OCI-M2 (cell line): ENCODE results near the gene GABBR2.
"Not testable (repeated sequence)": the region's sequence is repeated elsewhere in the genome, so short reads cannot be mapped to it uniquely, and the experiment has no call there.

Experiments used
- DNase-seq: peaks from one replicate; lab custom pipeline; 2025; ENCODE audit not compliant: unreplicated experiment; lab: John Stamatoyannopoulos, UW

GABBR2 gene

GRCh38 chr9:98597236-98597771 is 111.4 kb downstream of the GABBR2 start:
- no peak for DNase-seq

DNA sequence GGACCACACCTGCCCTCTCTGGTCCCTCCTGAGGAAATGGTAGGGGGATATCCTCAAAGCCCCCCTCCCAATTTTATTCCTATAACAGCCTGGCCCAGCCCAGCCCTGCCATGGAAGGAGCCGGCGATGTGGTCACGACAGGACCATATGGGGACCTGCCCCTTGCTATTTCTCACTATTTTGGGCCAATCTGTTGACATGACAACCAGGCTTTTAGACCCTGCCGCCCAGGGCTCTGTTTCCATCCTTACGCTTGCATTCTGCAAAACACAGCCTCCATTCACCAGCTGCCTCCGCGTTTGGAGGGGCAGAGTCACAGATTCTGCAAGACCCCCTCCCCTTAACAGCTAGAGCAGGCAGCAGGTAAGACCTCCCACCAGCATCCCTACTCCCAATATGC is 112.2 kb downstream of the GABBR2 start:
- DNase-seq: no peak

- DNase-seq: no peak
Measured at GRCh38 chr9:98594546-98595160, 114.1 kb downstream of the GABBR2 start.

DNA sequence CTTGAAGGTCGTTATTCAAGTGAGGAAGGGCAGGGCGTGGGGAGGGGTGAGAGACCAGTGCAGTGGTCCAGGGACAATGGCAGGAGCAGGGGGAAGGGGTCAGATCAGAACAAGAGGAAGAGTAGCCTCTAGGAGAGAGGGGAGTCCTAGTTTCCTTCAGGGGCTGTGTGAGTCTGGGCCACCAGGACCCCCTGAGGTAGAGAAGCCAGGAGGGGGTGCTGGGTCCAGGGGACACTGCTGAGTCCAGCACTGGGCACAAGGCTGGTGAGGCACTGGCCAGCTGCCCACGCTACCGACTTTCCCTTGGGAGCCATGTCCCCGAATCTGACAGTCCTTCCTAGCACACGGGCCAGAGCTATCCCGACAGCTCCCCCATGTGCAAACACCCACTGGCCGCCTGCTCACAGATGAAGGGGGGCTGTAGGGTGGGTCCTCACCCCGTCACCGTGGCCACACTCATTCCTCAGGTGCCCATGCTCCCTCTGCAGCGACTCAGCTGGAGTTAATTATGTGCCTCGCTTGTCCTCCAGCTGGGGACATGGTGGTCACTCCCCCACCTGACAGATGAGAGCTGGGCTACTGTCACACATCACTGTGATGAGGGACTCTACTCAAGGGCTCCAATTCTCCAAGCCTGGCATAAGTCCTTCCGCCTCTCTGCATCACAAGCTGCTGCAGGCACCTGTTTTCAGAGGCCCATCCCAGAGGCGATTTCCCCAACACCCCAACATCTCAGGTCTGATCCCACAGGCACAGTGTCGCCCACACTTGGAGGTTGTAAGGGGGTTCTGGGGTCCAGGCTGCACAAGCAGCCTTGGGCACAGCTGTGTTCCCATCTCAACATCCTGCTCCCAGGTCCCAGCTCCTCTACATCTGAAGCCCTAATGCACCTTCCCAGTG is 115.1 kb downstream of the GABBR2 start:
- DNase-seq: no peak

GRCh38 chr9:98591696-98592095 is 117.0 kb downstream of the GABBR2 start:
- DNase-seq: no peak

DNA sequence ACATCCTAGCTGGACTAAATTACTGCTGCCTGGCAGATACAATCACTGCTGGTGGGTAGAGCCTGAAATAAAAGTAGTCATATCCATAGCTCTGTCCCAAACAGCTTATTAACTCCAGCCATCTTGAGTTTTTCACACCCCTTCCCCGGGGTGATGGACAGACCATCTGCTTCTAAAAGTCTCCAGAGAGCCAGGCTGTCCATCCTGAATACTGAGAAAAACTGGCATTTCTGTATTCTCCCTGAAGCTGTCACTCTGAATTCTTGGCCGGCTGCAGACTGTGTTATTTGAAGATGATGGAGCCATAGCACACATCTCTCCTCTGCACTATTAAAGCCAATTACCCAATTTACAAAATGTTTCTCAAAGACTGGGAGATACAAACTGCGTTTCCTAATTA is 118.6 kb downstream of the GABBR2 start:
- no peak for DNase-seq

DNA sequence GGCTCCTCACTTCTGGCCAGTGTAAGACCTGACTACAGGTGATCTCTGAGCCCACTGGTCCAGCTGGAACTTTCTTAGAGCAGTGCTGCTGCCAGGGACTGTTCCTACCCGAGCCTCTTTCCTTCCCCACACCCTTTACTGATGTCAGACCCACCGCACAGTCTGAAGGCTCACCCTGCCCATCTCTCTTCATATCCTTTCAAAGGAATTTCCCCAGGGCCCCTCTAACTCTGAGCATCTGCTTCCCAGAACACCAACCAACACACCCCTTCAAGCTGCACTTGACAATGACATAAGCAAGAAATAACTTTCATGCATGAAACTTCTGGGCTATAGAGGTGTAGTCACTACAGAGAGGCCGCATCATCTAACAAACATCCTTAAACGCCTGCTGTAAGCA is 119.6 kb downstream of the GABBR2 start:
- no peak for DNase-seq

DNA sequence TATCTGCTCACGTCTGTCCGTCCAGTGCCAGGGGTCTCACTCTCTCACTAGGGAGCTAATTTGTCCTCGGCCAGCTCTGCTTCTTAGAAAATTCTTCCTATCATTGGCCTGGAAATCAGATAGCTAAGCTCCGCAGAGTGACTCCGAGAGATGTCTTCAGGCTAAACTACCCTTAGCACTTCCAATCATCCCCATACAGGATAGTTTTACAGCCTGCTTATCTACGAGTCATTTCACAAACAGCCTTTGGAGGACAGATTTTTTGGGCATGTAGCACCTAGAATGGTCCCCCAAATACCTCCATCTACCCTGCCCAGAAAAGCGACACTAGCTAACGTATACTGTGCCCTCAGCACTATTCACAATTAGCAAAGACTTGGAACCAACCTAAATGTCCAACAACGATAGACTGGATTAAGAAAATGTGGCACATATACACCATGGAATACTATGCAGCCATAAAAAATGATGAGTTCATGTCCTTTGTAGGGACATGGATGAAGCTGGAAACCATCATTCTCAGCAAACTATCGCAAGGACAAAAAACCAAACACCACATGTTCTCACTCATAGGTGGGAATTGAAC is 123.8 kb downstream of the GABBR2 start:
- not testable (repeated sequence) for DNase-seq

DNA sequence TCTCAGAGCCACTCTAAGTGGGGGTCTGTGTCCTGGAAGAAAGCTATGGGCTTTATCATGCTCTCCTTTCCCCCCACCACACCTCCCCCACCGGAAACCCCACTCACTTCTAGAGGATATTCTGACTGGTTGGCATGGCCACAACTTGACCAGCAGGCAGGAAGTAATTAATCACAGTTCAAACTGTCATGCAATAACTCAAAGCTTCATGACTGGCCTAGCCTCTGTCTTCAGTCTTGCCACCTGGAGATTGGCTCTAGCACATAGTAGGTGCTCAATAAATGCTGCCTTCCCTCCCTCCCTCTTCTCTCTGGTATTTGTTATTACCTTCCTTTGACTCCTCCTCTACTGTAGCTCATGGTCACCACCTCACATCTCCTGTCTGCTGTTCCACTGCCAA is 124.7 kb downstream of the GABBR2 start:
- no peak for DNase-seq

DNA sequence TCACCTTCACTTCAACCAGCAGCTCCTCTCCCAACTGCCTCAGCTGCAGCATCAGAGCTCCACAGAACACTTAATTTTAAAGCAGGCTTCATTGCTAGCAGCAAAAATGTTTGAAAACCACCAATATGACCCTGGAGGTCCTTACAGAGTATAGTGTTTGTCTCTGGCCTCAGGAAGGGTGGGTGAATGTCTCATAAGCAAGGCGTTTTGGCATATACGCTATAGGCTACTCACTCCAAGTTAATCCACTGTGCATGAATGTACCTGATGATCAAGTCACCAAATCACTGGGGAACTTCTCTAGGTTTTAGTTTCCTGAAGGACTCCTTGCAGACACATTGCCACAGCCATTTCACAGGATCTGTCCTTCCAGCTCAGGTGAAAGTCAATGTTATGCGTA is 125.3 kb downstream of the GABBR2 start:
- no peak for DNase-seq

GRCh38 chr9:98580956-98581355 is 127.8 kb downstream of the GABBR2 start:
- no peak for DNase-seq

DNA sequence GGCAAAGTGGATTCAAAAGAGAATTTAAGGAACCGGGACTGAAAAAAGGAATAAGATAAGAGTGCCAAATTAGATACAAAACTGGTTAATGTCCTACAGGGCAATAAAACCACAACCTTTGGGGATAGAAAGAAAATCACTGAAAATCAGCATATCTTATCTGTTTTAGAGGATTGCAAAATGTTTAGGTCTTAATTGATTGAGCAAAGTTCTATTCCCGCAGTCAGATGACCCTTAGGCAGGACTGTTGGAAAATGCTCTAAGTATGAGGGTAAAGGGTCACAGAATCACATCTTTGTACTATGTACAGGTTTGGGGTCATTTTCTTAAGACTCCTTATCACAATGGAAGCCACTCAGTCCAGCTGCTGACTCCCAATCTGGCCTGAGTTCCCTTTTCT is 129.0 kb downstream of the GABBR2 start:
- no peak for DNase-seq

DNA sequence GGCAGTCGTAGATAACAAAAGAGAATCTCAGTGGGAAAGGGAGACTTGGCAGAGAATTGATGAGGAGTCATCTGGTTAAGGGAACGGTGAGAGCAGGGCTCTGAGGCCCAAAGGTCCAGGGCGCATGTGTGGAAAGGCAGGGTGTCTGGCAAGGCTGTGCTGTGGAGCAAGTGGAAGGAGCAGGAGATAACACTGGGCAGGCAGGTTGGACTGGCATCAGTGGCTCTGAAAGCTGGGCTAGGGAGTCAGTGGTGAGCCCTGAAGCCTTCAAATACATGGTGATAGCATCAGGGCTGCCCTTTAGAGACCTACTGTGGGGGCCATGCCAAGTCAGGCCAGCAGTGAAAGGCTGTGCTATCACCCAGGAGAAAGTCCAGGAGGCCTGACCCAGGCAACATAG is 131.3 kb downstream of the GABBR2 start:
- no peak for DNase-seq

GRCh38 chr9:98576859-98577258 is 131.9 kb downstream of the GABBR2 start:
- no peak for DNase-seq

DNA sequence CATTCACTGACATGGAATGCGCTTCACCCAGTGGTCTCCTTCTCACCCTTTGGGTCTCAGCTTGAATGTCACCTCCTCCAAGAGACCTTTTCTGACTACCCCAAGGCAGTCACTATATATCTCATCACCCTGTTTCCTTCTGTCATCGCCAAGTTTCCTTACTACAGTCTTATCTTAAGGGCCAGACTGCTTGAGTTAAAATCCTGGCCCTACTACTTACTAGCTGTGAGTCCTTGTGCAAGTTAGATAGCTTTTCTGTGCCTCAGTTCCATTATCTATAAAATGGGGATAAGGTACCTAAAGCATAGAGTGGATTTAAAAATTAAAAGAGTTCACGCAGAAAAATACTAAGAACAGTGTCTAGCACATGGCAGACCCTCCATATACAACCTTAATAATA is 132.4 kb downstream of the GABBR2 start:
- DNase-seq: no peak

DNA sequence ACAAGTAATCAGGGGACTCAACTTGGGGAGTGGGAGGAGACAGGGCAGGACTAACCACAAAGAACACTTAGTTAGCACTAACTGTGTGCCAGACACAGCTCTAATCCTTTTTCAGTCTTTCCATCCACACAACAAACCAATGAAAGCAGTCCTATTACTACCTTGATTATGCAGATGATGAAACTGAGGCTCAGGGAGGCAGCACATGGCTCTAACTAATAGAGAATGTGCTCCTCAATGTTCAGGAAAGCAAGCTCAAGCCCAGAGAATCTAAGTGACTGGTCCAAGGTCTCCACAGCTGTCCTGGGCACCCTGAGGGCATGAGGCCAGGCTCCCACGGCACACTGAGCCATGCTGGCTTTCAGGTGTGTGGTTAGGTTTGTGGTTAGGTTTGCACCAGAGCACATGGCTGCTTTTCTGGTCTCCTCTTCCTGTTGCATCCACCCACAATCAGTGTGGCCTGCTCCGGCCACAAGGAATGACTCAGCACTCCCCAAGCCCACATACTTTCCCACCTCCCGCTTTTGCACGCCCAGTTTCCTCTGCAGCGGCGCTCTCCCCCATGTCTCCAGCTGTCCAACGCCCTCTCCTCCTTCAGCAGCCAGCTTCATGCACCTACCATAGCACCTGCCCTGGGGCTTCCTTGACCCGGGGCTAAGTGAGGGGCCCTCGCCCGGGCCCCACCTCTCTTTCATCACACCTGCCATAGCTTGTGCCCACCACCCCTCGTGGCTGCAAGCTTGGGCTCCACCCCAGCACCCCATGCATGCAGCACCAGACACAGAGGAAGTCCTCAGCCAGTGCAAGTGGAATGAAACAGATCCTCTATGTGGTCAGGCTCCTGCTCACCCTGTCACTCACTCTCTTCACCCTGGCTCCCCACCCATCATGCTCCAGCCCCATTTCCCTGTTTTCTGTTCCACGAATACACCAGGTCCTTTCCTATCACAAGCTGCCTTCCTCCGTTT is 133.1 kb downstream of the GABBR2 start:
- DNase-seq: no peak

- no peak for DNase-seq
Measured at GRCh38 chr9:98573749-98574278, 134.9 kb downstream of the GABBR2 start.

- no peak for DNase-seq
Measured at GRCh38 chr9:98572796-98573195, 135.9 kb downstream of the GABBR2 start.

- DNase-seq: no peak
Measured at GRCh38 chr9:98572054-98572627, 136.6 kb downstream of the GABBR2 start.

GRCh38 chr9:98571643-98572042 is 137.1 kb downstream of the GABBR2 start:
- no peak for DNase-seq
